NB4 (cell line): Measurements from ENCODE around the gene VIM.

Source experiments
- MYC ChIP-seq: IDR thresholded peaks from 2 replicates; pipeline ENCODE4 v1.6.1; 2011; ENCODE audit warnings: low read depth, low read length
- POLR2A ChIP-seq: IDR thresholded peaks from 2 replicates; pipeline ENCODE4 v1.6.1; 2011; ENCODE audit warnings: mild to moderate bottlenecking; ENCODE audit not compliant: insufficient read length; ENCODE audit errors: extremely low read depth
- TF ChIP-seq, protein P1 (sequence below): IDR thresholded peaks from one replicate; pipeline ENCODE4 v1.5.1; 2012; ENCODE audit warnings: low read depth, low read length
- TF ChIP-seq, protein P2 (sequence below): IDR thresholded peaks from 2 replicates; pipeline ENCODE4 v1.6.1; 2011; ENCODE audit warnings: low read depth, low read length

DNA sequence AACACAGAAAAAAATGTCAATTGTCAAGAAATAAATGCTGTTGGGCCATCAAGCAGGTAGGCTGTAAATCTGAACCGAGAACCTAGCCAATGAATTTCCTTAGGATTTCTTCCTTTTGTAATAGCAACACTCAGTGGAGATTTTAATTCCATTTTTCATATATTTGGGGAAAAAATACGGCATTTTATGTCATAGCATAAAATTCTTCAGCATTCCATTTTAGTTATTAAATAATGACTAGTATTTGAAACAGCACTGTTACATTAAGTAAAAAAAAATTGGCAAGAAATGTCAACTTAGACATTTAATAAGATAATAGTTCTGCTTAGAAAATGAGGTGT is 12.3 kb upstream of the VIM start:
- TF ChIP-seq, protein P1, sequence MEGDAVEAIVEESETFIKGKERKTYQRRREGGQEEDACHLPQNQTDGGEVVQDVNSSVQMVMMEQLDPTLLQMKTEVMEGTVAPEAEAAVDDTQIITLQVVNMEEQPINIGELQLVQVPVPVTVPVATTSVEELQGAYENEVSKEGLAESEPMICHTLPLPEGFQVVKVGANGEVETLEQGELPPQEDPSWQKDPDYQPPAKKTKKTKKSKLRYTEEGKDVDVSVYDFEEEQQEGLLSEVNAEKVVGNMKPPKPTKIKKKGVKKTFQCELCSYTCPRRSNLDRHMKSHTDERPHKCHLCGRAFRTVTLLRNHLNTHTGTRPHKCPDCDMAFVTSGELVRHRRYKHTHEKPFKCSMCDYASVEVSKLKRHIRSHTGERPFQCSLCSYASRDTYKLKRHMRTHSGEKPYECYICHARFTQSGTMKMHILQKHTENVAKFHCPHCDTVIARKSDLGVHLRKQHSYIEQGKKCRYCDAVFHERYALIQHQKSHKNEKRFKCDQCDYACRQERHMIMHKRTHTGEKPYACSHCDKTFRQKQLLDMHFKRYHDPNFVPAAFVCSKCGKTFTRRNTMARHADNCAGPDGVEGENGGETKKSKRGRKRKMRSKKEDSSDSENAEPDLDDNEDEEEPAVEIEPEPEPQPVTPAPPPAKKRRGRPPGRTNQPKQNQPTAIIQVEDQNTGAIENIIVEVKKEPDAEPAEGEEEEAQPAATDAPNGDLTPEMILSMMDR = no peak
- TF ChIP-seq POLR2A = no peak
- TF ChIP-seq, protein P2, sequence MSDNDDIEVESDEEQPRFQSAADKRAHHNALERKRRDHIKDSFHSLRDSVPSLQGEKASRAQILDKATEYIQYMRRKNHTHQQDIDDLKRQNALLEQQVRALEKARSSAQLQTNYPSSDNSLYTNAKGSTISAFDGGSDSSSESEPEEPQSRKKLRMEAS = no peak
- no peak for TF ChIP-seq MYC
